GM11168 (cell line): ENCODE data around the gene UGT2B11.
"Not testable (repeated sequence)": the region's sequence is repeated elsewhere in the genome, so short reads cannot be mapped to it uniquely, and the experiment has no call there.

Experiments used
- in situ Hi-C: fragments of 300-500 bp; cut with MboI; formaldehyde crosslinking; loops from one replicate; pipeline ENCODE4 v1.12.0; 2022; ENCODE audit warnings: low sequenced_read_pairs; ENCODE audit not compliant: unreplicated experiment

UGT2B11 gene

GRCh38 chr4:69214716-69215115 is at the start of gene UGT2B11:
TSS of gene UGT2B11 (minus strand) at chr4:69214748. CDS start at chr4:69214722, 26 bp downstream.
- in situ Hi-C loops: no loop called here

DNA sequence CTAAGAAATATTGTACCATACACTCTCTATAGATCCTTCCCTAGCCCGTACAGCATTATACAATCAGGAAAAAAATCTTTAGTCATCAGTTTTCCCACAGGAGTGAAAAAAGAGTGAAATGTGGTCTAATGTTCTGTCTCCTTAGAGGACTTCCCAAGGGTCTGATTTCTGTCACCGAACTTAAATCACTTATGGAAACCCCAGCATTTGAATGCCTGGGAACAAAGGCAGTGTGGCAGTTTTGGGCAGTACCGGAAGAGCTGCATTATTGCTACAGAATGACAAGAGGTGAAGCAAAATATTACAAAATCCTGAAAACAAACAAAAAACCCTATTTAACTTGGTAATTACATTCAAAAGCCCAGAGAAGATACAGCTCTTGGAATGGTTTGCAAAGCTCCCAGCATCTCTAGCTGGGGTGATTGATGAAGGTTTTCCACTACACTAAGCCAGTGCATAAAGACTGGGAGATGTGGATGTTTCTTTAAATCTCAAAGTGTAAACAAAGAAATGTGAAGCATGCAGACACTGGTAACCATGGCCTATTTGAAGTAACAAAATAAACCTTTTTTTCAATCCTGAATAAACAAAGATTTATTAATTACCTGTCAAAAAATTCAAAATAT is 38.7 kb upstream of the UGT2B11 start:
- in situ Hi-C loops: not testable (repeated sequence)

- in situ Hi-C loops: not testable (repeated sequence)
Observed at GRCh38 chr4:69250884-69251283, 36.3 kb upstream of the UGT2B11 start.

- in situ Hi-C loops: not testable (repeated sequence)
Observed at GRCh38 chr4:69242562-69243240, 28.2 kb upstream of the UGT2B11 start.

- in situ Hi-C loops: not testable (repeated sequence)
Observed at GRCh38 chr4:69241746-69242145, 27.2 kb upstream of the UGT2B11 start.

DNA sequence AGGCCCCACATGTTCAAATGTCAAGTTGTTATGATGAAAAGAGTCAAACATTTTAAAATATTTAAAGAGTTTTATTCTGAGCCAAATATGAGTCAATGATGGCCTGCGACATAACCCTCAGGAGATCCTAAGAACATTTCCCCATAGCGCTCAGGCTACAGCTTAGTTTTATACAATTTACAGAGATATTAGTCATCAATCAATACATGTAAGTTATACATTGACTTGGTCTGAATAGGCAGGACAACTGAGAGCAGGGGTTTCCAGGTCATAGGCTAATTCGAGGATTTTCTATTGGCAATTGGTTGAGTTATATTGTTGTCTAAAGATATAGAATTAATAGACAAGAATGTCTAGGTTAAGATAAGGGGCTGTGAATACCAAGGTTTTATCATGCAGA is 26.2 kb upstream of the UGT2B11 start:
- in situ Hi-C loops: not testable (repeated sequence)

- in situ Hi-C loops: no loop called here
Observed at GRCh38 chr4:69239557-69240168, 25.1 kb upstream of the UGT2B11 start.

- in situ Hi-C loops: no loop called here
Observed at GRCh38 chr4:69239092-69239491, 24.5 kb upstream of the UGT2B11 start.

GRCh38 chr4:69224891-69225290 is 10.3 kb upstream of the UGT2B11 start:
- in situ Hi-C loops: no loop called here

GRCh38 chr4:69223277-69223676 is 8.7 kb upstream of the UGT2B11 start:
- in situ Hi-C loops: not testable (repeated sequence)

GRCh38 chr4:69218491-69218890 is 3.9 kb upstream of the UGT2B11 start:
- in situ Hi-C loops: not testable (repeated sequence)

- in situ Hi-C loops: no loop called here
Observed at GRCh38 chr4:69210911-69211310, 3.6 kb downstream of the UGT2B11 start.

- in situ Hi-C loops: not testable (repeated sequence)
Observed at GRCh38 chr4:69198506-69198905, 16.0 kb downstream of the UGT2B11 start.

DNA sequence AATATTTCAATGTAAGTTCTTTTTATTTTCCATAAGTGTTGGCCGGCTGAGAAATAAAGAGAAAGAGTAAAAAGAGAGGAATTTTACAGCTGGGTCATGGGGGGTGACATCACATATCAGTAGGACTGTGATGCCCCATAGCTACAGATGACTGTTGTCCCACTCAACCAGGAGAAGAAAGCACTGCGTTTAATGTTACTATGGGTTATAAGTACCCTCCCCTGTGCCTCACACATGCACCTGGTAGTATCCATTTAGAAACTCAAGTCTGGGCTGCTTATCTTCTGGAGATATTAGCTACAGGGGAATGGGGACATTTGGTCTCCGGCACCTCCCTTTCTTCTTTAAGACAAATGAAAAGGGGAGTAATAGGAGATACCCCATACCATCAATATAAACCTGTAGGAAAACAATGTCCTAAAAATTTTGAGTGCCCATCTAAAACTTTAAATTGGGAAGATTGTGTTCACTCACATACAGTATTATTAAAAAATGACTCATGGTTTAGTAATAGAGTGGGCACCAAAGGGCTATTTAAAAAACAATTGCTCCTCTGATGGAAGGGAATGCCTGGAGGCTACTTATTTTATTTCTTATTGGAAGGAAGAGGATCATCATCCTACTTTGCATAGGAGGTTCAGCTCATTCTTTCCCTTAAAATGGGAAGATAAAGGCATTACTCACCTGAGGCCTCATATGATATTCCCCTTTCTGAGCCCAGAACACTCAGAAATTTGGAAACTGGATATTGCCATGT is 18.2 kb downstream of the UGT2B11 start:
- in situ Hi-C loops: no loop called here

- in situ Hi-C loops: no loop called here
Observed at GRCh38 chr4:69194166-69194565, 20.4 kb downstream of the UGT2B11 start.

- in situ Hi-C loops: not testable (repeated sequence)
Observed at GRCh38 chr4:69191905-69192304, 22.6 kb downstream of the UGT2B11 start.

GRCh38 chr4:69190621-69191020 is 23.9 kb downstream of the UGT2B11 start:
- in situ Hi-C loops: not testable (repeated sequence)

GRCh38 chr4:69181519-69182169 is 32.9 kb downstream of the UGT2B11 start:
- in situ Hi-C loops: not testable (repeated sequence)

GRCh38 chr4:69179817-69180216 is 34.7 kb downstream of the UGT2B11 start:
- in situ Hi-C loops: loop anchor here (10.0 kb wide), 1 partner anchor 155 kb away; no protein-coding TSS in a partner anchor

DNA sequence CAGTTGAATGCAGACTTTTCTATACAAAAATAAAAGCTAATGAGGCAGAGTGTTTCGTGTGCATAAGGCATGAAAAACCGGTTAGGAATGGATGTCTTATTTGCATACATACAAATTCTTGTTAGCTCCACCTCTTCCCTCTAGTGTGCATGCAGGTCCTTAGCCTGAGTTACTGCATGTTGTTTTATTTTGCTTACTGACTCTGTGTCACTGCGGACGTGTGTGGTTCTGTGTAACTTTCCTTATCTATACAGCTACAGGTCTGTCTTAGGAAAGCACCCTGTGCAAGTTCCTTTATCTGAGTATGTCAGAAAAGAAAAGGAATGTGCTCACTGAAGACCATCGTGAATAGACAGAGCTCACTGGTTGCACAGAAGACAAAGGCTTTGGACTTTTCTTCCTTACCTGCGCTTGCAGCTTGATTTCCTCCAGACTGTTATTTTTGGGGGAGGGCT is 35.8 kb downstream of the UGT2B11 start:
- in situ Hi-C loops: loop anchor here (10.0 kb wide), 1 partner anchor 156 kb away; no protein-coding TSS in a partner anchor
